Right kidney (tissue), 9 donors: Measurements from ENCODE around the gene TAF11L3.
"Not testable (repeated sequence)": the region's sequence is repeated elsewhere in the genome, so short reads cannot be mapped to it uniquely, and the experiment has no call there.

Experiments
- DNase-seq: peaks from one replicate; pipeline ENCODE4 v3.0.0-alpha.2; 2016
- long read RNA-seq, 8 donors: transcript quantifications; one replicate each; lab custom pipeline, GENCODE V29; 2026

Gene TAF11L3
- long read RNA-seq, donor 1, result 0 reads
- long read RNA-seq, donor 2, result 0 reads
- long read RNA-seq, donor 3, result 0 reads
- long read RNA-seq, donor 4, result 0 reads
- long read RNA-seq, donor 5, result 0 reads
- long read RNA-seq, donor 6, result 0 reads
- long read RNA-seq, donor 7, result 0 reads
- long read RNA-seq, donor 8, result 0 reads

DNA sequence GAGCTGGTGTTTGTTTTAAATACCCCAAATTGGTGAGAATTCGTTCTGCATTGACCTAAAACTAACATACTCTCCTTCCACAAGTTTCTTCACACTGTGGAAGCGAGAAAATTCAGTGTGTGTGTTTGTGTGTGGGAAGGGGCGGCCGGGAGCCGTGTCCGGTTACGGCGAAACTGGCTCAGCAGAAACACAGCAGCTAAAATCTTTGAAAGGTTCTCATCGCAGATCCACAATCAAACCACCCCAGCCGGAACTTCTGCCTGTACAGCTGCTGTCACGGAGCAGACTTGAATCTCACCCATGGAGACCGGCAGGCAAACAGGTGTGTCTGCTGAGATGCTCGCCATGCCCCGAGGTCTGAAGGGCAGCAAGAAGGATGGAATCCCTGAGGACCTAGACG, at the start of gene TAF11L3:
TAF11L3 (plus strand) TSS at position 301 of the 400 bp plus-strand sequence.
- DNase-seq, result not testable (repeated sequence)

GRCh38 chr5:17470064-17470463, 48.1 kb upstream of the TAF11L3 start:
- DNase-seq, result no peak

DNA sequence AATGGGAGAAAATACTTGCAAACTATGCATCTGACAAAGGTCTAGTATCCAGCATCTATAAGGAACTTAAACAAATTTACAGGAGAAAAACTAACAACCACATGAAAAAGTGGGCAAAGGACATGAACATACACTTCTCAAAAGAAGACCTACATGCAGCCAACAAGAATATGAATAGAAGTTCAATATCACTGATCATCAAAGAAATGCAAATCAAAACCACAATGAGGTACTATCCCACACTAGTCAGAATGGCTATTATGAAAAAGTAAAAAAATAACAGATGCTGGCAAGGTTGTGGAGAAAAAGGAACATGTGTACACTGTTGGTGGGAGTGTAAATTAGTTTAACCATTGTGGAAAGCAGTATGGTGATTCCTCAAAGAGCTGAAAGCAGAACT, 43.1 kb upstream of the TAF11L3 start:
- not testable (repeated sequence) for DNase-seq

- no peak for DNase-seq
Observed at GRCh38 chr5:17477043-17477442, 41.1 kb upstream of the TAF11L3 start.

DNA sequence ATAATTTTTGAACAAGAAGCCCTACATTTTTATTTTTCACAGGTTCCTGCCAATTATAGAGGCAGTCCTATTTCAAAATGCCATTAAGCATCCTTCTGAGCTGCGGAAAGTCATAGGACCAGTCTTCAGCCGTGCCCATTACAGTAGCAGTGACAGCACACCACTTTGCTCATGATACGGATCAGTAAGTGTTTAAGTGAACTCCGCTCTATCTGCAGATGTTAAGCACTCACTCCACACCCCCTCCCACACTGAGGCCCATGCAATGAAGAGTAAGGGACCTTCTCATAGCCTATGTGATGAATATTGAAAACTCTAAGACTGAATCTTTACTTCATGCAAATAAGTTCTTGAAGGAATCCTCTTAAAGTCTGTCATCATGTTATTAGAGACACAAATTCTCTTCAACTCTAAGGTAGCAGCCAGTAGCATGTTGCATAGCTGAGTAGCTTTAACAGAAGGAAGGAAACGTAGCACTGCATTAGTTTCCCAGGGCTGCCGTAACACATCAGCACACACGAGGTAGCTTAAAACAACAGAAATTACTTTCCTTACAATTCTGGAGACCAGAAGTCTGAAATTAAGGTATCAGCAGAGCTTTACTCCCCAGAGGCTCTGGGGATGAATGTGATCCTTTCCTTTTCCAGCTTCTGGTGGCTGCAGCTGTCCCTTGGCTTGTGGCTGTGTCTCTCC, 40.4 kb upstream of the TAF11L3 start:
- peak; percentile 22 for DNase-seq

DNA sequence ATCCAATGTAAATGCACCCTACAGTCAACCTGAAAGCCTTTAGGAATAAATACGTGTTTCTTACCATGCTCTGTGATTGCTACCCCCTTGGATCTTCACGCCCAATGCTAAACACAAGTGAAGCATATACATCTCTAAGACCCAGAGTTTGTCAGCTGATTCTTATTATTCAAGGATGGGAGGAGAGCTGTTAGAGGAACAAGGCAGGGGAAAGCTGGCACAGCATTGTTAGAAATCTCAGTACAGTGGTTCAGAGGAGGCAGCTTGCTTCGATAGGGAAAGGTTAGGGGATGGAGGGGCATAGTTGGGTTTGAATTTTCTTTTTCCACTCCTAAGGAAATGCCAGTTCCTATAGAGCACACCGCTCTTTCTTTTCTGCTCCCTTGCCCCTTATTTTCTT, 36.8 kb upstream of the TAF11L3 start:
- DNase-seq, result no peak

- no peak for DNase-seq
Observed at GRCh38 chr5:17482790-17483189, 35.4 kb upstream of the TAF11L3 start.

DNA sequence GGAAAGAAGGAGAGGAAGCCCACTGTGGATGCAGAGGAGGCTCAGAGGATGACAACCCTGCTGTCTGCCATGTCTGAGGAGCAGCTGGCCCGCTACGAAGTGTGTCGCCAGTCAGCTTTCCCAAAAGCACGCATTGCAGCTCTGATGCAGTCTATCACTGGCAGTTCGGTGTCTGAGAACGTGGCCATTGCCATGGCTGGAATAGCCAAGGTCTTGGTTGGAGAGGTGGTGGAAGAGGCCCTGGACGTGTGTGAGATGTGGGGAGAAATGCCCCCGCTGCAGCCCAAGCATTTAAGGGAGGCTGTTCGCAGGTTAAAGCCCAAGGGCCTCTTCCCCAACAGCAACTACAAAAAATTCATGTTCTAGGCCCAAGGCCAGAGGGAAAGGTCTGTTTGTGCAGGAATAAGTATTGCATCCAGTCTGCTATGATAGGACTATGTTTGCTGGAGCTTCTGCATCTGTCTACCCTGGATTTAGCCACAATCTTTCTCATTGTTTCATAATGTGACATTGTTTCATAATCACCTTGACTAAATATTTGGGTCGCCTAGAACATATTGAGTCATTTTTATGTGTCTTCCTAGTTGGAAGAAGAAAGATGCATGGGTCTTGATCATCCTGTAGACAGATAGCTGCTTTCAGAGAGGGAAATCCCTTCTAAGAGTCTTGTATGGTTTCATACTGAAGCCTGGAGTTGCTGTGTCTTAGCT, 31.5 kb upstream of the TAF11L3 start:
- not testable (repeated sequence) for DNase-seq

DNA sequence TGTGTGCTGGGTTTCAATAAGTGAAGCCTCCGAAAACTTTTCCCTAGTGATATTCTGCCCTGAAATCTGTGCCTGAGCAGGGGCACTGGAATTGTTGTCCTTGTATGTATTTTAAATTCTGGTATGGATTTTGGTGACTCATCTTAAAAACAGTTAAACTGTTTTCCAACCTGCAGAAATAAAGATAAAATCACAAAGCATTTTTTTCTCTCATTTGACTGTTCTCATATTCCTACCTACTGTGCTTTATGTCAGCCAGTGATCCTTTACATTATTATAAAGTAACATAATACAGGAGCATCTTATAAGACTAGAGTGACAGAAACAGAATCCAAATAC, 31.0 kb upstream of the TAF11L3 start:
- no peak for DNase-seq

DNA sequence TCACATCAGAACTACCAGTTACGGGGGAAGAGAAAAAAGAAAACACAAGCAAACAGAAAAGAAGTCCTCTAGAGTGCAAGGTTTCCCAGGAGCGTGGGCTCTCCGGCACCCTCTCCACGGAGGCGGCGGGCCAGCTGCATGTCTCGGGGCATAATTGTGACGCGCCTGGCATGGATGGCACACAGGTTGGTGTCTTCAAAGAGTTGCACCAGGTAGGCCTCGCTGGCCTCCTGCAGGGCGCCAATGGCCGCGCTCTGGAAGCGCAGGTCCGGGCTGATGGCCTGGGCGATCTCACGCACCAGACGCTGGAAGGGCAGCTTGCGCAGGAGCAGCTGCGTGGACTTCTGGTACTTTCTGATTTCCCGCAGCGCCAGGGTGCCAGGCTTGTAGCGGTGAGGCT, 26.9 kb upstream of the TAF11L3 start:
- DNase-seq, result not testable (repeated sequence)

DNA sequence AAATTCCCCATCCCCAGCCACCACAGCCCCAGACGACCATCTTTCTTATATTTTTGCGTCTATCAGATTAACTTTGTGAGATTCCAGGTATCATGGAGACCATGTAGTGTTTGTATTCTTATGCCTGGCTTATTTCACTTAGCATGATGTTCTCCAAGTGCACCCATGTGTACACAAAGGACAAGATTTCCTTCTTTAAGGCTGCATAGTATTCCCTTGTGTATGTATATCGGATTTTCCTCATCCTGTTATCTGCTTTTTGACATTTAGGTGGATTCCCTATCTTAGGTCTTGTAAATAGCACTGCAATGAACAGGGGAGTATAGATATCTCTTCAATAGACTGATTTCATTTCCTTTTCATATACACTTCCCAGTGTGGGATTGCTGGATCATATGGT, 25.4 kb upstream of the TAF11L3 start:
- DNase-seq, result no peak

GRCh38 chr5:17497446-17497845, 20.7 kb upstream of the TAF11L3 start:
- no peak for DNase-seq

GRCh38 chr5:17497931-17498330, 20.2 kb upstream of the TAF11L3 start, which contains the start of gene TAF11L2:
Gene TAF11L2, plus strand, starts transcription at chr5:17498231.
- not testable (repeated sequence) for DNase-seq

DNA sequence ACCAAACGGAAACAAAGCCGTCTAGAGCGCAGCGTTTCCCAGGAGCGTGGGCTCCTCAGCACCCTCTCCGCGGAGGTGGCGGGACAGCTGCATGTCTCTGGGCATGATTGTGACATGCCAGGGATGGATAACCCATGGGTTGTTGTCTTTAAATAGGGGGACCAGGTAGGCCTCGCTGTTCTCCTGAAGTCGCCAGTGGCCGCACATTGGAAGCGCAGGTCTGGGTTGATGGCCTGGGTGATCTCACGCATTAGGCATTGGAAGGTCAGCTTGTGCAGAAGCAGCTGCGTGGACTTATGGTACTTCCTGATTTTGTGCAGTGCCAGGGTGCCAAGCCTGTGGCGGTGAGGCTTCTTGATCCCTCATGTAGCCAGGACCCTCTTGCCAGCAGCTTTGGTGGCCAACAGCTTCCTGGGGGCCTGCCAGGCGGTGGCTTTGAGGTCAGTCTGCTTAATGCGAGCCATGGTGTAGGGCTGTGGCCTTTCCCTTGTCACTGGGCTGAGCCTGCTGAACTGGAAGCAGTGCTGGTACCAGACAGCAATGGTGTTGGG, 6.3 kb upstream of the TAF11L3 start:
- no peak for DNase-seq

DNA sequence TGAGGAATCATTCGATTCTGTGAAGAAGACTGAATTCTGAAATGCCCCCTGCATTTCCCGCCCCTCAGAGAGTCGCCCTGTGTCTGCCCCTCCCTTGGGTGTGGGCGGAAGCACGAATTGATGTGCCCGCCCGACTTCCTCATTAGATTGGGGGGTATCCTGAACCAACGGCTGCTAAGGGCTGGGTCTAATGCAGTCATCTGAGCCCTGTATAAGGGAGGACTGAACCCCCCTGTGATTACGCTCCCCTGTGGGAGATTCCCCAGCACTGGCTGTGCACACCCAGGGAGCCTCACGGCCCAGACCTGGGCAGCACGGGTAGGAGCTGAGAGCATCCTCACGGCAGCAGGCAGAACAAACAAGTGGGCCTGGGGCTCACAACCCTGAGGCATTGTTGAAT, 641 bp upstream of the TAF11L3 start:
- not testable (repeated sequence) for DNase-seq

- DNase-seq, result not testable (repeated sequence)
Observed at GRCh38 chr5:17519508-17519907, 1.3 kb downstream of the TAF11L3 start.

- not testable (repeated sequence) for DNase-seq
Observed at GRCh38 chr5:17521501-17521900, 3.3 kb downstream of the TAF11L3 start, which contains the start of gene TAF11L4. Gene TAF11L4, plus strand, starts transcription at chr5:17521801.

GRCh38 chr5:17524935-17525334, 6.8 kb downstream of the TAF11L3 start, which contains the start of gene TAF11L5:
Gene TAF11L5, plus strand, starts transcription at chr5:17525235.
- not testable (repeated sequence) for DNase-seq

DNA sequence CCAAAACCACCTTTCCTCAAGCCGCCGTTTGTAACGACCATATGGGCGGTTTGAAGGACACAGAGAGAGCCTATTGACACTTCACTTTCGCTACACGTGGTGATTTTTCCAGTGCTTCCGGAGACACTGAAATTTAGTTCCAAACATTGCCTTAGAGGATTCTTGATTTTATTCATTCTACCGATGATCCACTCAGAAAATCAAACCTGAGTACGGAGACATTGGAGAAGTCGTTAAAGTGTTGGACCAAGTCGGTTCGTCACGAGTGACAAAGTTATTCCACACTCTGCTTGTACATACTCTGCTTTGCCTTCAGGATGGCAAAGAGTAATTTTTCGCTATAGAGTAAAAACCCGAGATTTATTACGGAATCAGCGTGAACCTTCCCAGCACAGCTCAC, 8.3 kb downstream of the TAF11L3 start:
- DNase-seq, result not testable (repeated sequence)

DNA sequence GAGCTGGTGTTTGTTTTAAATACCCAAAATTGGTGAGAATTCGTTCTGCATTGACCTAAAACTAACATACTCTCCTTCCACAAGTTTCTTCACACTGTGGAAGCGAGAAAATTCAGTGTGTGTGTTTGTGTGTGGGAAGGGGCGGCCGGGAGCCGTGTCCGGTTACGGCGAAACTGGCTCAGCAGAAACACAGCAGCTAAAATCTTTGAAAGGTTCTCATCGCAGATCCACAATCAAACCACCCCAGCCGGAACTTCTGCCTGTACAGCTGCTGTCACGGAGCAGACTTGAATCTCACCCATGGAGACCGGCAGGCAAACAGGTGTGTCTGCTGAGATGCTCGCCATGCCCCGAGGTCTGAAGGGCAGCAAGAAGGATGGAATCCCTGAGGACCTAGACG, 10.2 kb downstream of the TAF11L3 start, which contains the start of gene TAF11L6:
TAF11L6 (plus strand) TSS at position 301 of the 400 bp plus-strand sequence.
- DNase-seq, result not testable (repeated sequence)
